ENCODE results near the gene ZFYVE9.

DNA sequence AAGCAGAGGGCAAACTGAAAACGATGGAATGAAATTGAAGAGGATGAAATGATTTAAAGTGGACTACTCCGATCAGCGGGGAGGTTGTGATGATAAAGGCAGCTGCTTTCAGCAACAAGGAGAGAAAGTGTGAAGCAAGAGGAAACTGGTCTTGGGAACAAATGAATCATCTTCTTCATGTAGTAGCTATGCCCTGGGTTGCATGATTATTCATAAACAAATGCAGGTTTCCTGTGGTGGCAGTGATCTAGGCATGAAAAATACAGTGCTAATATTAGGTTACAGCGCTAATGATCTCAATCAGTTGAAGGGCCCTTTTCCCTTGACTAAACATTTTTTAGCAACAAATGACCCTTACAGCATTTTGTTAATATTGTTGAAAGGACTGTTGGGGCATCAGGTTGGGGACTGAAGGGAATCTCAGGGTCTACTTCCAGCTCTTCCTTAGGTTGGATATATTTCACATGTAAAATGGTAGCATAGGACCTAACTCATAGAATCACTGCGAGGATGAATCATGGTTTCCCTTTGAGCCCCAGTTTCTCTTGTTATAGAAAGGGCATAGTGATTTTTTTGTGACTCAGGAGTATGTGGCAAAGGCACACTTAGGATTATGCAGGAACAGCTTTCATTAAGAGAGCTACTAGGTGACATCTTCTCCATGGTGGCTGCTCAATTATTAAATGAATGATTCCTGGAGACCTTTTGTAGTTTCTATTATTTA, 1.9 kb upstream of the ZFYVE9 start:
- TF ChIP-seq, protein P1, sequence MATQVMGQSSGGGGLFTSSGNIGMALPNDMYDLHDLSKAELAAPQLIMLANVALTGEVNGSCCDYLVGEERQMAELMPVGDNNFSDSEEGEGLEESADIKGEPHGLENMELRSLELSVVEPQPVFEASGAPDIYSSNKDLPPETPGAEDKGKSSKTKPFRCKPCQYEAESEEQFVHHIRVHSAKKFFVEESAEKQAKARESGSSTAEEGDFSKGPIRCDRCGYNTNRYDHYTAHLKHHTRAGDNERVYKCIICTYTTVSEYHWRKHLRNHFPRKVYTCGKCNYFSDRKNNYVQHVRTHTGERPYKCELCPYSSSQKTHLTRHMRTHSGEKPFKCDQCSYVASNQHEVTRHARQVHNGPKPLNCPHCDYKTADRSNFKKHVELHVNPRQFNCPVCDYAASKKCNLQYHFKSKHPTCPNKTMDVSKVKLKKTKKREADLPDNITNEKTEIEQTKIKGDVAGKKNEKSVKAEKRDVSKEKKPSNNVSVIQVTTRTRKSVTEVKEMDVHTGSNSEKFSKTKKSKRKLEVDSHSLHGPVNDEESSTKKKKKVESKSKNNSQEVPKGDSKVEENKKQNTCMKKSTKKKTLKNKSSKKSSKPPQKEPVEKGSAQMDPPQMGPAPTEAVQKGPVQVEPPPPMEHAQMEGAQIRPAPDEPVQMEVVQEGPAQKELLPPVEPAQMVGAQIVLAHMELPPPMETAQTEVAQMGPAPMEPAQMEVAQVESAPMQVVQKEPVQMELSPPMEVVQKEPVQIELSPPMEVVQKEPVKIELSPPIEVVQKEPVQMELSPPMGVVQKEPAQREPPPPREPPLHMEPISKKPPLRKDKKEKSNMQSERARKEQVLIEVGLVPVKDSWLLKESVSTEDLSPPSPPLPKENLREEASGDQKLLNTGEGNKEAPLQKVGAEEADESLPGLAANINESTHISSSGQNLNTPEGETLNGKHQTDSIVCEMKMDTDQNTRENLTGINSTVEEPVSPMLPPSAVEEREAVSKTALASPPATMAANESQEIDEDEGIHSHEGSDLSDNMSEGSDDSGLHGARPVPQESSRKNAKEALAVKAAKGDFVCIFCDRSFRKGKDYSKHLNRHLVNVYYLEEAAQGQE (IDR thresholded peaks at IDR 0.05; ENCODE audit: unreplicated experiment) = no peak
- TF ChIP-seq EZH2phosphoT487 (IDR thresholded peaks at IDR 0.05; ENCODE audit: unreplicated experiment) (no peak), CREB1 (CRISPR knock-in tag; IDR thresholded peaks at IDR 0.05; ENCODE audit: low read depth) (no peak), POLR2AphosphoS5 (IDR thresholded peaks at IDR 0.05; ENCODE audit: low read depth) (no peak), JUNB (IDR thresholded peaks at IDR 0.05; ENCODE audit: unreplicated experiment) (no peak), EZH2 (IDR thresholded peaks at IDR 0.05; ENCODE audit: low read depth, unreplicated experiment) (no peak)
- TF ChIP-seq, protein P2, sequence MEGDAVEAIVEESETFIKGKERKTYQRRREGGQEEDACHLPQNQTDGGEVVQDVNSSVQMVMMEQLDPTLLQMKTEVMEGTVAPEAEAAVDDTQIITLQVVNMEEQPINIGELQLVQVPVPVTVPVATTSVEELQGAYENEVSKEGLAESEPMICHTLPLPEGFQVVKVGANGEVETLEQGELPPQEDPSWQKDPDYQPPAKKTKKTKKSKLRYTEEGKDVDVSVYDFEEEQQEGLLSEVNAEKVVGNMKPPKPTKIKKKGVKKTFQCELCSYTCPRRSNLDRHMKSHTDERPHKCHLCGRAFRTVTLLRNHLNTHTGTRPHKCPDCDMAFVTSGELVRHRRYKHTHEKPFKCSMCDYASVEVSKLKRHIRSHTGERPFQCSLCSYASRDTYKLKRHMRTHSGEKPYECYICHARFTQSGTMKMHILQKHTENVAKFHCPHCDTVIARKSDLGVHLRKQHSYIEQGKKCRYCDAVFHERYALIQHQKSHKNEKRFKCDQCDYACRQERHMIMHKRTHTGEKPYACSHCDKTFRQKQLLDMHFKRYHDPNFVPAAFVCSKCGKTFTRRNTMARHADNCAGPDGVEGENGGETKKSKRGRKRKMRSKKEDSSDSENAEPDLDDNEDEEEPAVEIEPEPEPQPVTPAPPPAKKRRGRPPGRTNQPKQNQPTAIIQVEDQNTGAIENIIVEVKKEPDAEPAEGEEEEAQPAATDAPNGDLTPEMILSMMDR (conservative IDR thresholded peaks at IDR 0.05; ENCODE audit: low read depth in 2 of 2) = no peak
- TF ChIP-seq, protein P3, sequence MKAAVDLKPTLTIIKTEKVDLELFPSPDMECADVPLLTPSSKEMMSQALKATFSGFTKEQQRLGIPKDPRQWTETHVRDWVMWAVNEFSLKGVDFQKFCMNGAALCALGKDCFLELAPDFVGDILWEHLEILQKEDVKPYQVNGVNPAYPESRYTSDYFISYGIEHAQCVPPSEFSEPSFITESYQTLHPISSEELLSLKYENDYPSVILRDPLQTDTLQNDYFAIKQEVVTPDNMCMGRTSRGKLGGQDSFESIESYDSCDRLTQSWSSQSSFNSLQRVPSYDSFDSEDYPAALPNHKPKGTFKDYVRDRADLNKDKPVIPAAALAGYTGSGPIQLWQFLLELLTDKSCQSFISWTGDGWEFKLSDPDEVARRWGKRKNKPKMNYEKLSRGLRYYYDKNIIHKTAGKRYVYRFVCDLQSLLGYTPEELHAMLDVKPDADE (IDR thresholded peaks at IDR 0.05) = no peak

All from GM23338 (cell line).